Spleen (tissue), 7 donors: ENCODE results near the gene SDC3.

ENCODE experiments used
- CTCF ChIP-seq, 11 experiments: fragments of 200-600 bp in 7 of 11; fragments of 450-650 bp in 4 of 11; sonication (generic) in 4 of 11; IDR thresholded peaks in 8 of 11; conservative IDR thresholded peaks in 3 of 11; 1 replicate in 7 of 11; 2 replicates in 4 of 11; pipeline versions ENCODE4 v1.4.0 to v1.8.0; 2016 to 2021; ENCODE audit warnings: antibody characterized with exemption in 11 of 11, inconsistent platforms in 4 of 11, mild to moderate bottlenecking in 1 of 11
- POLR2A ChIP-seq, 3 donors: fragments of 450-650 bp; IDR thresholded peaks; one replicate each; pipeline ENCODE4 v1.5.1; 2017; ENCODE audit warnings: antibody characterized with exemption in 3 of 3, mild to moderate bottlenecking in 1 of 3
- donor health status: DM: no; HTN: no; CAD: no; lungs with moderate emphysema.
- donor health status: DM: no; HTN: no; CAD: no.
- donor health status: DM: no; HTN: no; CAD: no.

- TF ChIP-seq CTCF (IDR thresholded peaks at IDR 0.05 in 8 of 11, conservative IDR thresholded peaks at IDR 0.05 in 3 of 11) (no peak), POLR2A (IDR thresholded peaks at IDR 0.05) (no peak)
Observed at GRCh38 chr1:30857062-30857461, 51.5 kb downstream of the SDC3 start.
